ENCODE measurements around the gene GPR152. TPM values are rescaled to one million over a fixed set of nuclear protein-coding genes. Genes with fewer than 3 reads are reported as not detected.

The GPR152 gene
- not detected for total RNA-seq

DNA sequence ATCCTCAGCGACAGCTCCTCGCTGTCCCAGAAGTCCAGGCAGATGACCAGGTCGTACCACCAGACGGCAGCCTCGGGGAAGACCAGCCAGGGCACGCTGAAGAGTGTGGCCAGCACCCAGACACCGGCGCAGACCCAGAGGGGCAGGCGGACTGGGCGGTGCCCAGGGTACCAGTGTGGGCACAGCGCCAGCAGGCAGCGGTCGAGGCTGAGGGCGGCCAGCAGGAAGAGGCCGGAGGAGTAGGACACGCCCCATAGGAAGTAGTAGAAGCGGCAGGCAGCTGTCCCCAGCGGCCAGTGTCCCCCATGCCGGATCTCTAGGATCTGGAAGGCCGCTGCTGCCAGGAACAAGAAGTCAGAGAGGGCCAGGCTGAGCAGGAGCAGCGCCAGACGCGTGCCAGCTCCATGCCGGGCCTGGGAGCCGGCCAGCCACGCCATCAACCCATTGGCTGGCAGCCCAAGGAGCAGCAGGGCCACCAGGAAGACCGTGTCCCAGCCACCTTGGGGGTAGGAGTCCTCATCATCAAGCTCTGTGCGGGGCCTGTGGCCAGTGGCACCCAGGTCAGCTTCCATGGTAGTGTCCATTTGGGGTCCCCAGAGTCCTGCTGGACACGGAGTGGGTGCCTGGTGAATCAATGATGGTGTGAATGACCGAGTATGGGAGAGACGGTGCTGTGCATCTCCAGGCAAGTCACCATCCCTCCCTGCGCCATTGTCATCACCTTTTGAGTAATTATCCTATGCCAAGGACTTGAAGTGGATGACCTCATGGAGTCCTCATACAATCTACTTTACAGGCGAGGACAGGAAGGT, at the start of gene GPR152:
GPR152 (minus strand) TSS at position 589 of the 812 bp plus-strand sequence; CDS start at position 584, 5 bp downstream.

DNA sequence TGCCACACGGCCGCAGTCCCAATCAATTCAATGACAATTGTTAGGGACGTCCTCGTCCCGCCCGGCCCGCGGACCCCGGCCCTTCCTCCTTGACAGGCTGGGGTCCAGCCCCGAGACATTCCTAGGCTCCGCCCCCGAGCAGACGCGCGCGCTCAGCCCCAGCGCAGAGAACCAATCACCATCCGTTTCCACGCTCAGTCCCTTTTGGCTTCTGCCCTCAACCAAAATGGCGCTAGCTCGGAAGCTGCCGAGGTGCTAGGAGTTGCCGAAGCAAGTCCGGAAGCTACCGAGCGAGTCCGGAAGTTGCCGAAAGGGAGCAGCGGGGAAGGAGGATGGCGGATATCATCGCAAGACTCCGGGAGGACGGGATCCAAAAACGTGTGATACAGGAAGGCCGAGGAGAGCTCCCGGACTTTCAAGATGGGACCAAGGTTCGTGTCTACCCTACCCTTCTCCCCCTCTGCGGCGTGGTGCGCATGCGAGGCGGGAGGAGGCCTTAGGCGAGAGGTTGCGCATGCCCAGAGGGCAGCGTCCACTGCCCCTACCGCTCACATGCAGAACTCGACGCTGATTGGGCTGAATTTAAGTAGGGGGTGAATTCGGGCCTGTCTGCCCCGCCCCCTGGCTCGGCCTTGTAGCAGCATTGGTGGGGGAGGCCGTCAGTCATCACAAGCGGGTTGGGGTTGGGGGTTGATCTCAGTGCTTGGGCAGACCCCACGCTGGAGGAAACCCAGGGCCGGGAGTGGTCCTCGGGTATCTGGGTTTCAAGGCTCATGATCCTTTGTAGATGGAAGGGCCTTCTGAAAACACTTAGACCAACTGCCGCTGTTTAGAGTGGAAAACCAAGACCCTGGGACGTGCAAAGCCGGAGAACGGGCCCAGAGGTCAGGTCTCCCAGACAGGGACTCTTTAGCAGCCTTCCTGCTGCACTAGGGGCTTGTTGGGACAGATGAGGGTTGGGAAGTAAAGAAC, 30.6 kb upstream of the GPR152 start, which contains the start of gene AIP:
AIP (plus strand) TSS at position 200 of the 972 bp plus-strand sequence; CDS start at position 333, 133 bp downstream.

GRCh38 chr11:67468759-67469507, 16.4 kb upstream of the GPR152 start, which contains the start of gene TMEM134:
TMEM134 (minus strand) TSS chr11:67469251; CDS start chr11:67469192, 59 bp downstream.

GRCh38 chr11:67455054-67455453, 2.5 kb upstream of the GPR152 start, which contains the start of gene CABP4:
CABP4 (plus strand) TSS chr11:67455354; CDS start chr11:67455424, 70 bp downstream.

GRCh38 chr11:67437082-67437808, 15.3 kb downstream of the GPR152 start, which contains the start of gene PTPRCAP:
PTPRCAP (minus strand) TSS chr11:67437682; CDS start chr11:67437619, 63 bp downstream.

GRCh38 chr11:67428052-67429001, 24.2 kb downstream of the GPR152 start, which contains the start of gene RPS6KB2:
RPS6KB2 (plus strand) TSS chr11:67428494; CDS start chr11:67428546, 52 bp downstream.

DNA sequence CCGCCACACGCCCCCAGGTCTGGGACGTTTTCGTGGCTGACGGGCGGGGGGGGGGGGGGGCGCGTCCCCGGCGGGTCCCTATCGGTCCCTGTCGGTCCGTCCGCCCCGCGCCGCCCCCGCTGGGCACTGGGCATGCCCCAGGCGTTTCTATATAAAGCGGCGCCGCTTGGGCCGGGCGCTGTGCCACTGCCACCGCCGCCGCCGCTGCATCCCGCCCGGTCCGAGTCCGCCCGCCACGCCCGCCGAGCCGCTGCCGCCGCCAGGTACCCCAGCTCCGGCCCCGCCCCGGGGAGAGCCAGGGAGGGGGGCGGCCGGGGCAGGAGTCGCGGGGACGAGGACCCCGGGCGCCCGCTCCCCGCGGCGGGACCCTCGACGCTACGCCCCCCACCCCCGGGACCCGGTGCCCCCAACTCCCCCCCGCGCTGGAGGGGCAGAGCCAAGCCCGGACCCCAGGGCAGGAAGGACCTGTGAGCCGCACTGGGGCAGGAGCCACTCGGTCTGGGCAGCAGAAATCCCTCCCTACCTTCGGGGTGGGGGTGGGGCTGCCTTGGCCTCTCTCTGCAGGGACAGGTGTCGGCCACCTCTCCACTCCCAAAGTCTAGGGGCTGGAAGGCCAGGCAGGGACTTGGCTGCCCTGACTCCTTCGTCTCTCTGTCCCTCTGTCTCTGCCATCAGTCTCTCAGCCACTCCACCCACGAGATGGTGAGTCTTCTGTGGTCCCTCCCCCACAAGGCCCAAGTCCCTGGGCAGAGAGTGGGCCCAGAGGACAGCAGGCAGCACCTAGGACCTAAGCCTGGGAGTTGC, 36.8 kb downstream of the GPR152 start, which contains the start of gene CARNS1:
CARNS1 (plus strand) TSS at position 178 of the 804 bp plus-strand sequence; CDS start at position 700, 522 bp downstream.

GRCh38 chr11:67401495-67402191, 50.9 kb downstream of the GPR152 start, which contains the start of gene PPP1CA:
PPP1CA (minus strand) TSS chr11:67401858; CDS start chr11:67401782, 76 bp downstream.

Small RNAs within 50 kb of the gene (small RNA-seq; reads per million reads assigned to genes)
- gene MIR6752 (ENCODE audit: low replicate concordance): not detected

Other genes with a start within 250 kb of the GPR152 start
- gene GRK2, start 186.3 kb downstream of the GPR152 start, total RNA-seq: 50.7 TPM
- gene ANKRD13D, start 163.4 kb downstream of the GPR152 start, total RNA-seq: 57.9 TPM
- gene SSH3, start 149.2 kb downstream of the GPR152 start, total RNA-seq: 8.5 TPM
- 5.9 TPM for gene POLD4, start 99.2 kb downstream of the GPR152 start, total RNA-seq
- 0.31 TPM for gene CLCF1, start 79.1 kb downstream of the GPR152 start, total RNA-seq
- 27.5 TPM for gene RAD9A, start 60.7 kb downstream of the GPR152 start, total RNA-seq
- gene PPP1CA, start 50.9 kb downstream of the GPR152 start, total RNA-seq: 57.0 TPM
- gene TBC1D10C, start 48.6 kb downstream of the GPR152 start, total RNA-seq: 0.31 TPM
- gene CARNS1, start 37.1 kb downstream of the GPR152 start, total RNA-seq: 0.31 TPM
- gene RPS6KB2, start 24.2 kb downstream of the GPR152 start, total RNA-seq: 16.0 TPM
- gene PTPRCAP, start 15.0 kb downstream of the GPR152 start, total RNA-seq: 0.63 TPM
- 24.4 TPM for gene CORO1B, start 9.3 kb downstream of the GPR152 start, total RNA-seq
- gene CABP4, start 2.6 kb upstream of the GPR152 start, total RNA-seq: not detected
- gene TMEM134, start 16.5 kb upstream of the GPR152 start, total RNA-seq: 19.7 TPM
- 46.0 TPM for gene AIP, start 30.3 kb upstream of the GPR152 start, total RNA-seq
- 39.1 TPM for gene PITPNM1, start 52.6 kb upstream of the GPR152 start, total RNA-seq
- gene CDK2AP2, start 55.4 kb upstream of the GPR152 start, total RNA-seq: 6.6 TPM
- not detected for gene CABP2, start 70.7 kb upstream of the GPR152 start, total RNA-seq
- 151 TPM for gene GSTP1, start 131.1 kb upstream of the GPR152 start, total RNA-seq
- 174 TPM for gene NDUFV1, start 154.2 kb upstream of the GPR152 start, total RNA-seq
- 4.4 TPM for gene NUDT8, start 177.2 kb upstream of the GPR152 start, total RNA-seq
- gene TBX10, start 187.0 kb upstream of the GPR152 start, total RNA-seq: not detected
- gene ACY3, start 198.0 kb upstream of the GPR152 start, total RNA-seq: not detected
- gene ALDH3B2, start 221.9 kb upstream of the GPR152 start, total RNA-seq: not detected

All from parietal lobe (tissue), 2 donors.